GM19099 (cell line): ENCODE results near the gene EBNA1BP2.

ENCODE experiments used
- POLR2A ChIP-seq: IDR thresholded peaks from 3 replicates; pipeline ENCODE4 v1.6.1; 2011; ENCODE audit warnings: low read depth; ENCODE audit not compliant: insufficient read length; ENCODE audit errors: extremely low read depth

EBNA1BP2 gene

DNA sequence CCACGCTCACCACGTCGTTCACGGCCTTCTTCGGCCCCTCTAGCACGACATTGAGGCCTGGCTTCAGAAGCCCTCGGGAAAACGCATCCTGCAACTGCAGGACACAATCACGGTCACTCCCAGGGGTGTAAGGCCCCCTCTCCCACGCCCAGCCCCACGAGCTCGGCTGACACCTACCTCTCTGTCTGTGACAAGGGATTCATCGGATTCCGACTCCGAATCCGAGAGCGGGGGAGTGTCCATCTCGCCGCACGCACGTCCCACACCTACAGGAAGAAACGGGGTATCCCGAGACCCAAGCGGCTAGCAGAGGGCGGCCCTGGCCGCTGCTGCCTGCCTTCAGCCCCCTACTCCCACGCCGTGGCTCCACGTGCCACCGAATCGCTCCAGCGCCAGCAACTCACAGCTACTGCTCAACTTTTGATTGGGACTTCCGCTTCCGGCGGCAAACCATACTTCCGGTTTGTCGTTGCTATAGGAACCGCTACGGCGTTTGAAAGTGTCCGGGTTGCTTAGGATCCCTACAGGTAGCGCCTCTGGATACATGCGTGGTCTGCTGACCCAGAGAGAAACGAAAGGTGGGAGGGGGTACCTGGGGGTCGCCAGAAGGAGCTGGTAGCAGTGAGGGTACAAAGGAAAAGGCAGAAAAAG, at the start of gene EBNA1BP2, which contains the start of gene CFAP57:
TSS of gene EBNA1BP2 (minus strand) at position 415 of the 651 bp plus-strand sequence. CDS start at position 243, 172 bp downstream.
TSS of gene CFAP57 (plus strand) at position 455 of the 651 bp plus-strand sequence. CDS start 424 bp downstream, outside the sequence.
- TF ChIP-seq POLR2A = peak; percentile 79

- no peak for TF ChIP-seq POLR2A
These were observed 49.7 kb upstream of the EBNA1BP2 start for GRCh38 chr1:43221797-43222196.

DNA sequence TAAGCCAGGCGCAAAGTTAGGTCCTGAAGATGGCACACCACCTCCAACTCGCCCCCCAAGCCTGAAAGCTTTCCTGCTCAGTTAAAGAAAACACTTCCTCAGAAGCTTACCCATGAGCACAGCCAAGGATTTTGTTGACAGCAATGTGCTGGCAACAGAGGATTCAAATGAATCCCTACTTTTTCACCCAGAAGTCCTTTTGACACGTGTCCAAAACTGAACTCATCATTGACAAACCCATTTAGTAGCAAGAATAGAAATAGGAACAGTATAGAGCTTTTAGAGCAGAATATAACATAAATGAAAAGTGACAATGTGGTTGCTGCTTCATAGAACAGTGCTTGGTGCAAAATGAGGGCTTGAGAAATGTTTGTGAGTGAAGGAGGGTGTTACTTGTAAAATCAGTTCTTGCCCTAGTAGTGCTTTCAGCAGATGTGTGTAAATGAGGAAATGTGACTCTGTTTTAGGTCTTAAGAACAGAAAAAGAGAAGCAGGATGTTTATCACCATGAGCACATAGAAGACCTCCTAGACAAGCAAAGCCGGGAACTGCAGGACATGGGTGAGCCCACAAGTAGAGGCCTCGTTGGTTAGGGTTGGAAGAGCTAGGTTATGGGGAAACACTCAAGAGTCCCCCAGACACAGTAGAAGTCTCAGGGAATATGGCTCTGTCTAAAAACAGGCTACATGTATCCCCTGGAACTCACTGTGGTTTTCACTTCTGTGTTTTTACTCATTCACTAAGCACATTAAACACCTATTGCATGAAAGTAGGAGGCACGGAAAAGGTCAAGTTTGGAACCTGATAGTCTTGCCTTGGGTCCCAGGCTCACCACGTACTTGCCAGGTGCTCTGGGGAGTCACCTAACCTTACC, 49.1 kb upstream of the EBNA1BP2 start:
- TF ChIP-seq POLR2A = no peak

- TF ChIP-seq POLR2A = no peak
These were observed 45.7 kb upstream of the EBNA1BP2 start for GRCh38 chr1:43217747-43218146.

DNA sequence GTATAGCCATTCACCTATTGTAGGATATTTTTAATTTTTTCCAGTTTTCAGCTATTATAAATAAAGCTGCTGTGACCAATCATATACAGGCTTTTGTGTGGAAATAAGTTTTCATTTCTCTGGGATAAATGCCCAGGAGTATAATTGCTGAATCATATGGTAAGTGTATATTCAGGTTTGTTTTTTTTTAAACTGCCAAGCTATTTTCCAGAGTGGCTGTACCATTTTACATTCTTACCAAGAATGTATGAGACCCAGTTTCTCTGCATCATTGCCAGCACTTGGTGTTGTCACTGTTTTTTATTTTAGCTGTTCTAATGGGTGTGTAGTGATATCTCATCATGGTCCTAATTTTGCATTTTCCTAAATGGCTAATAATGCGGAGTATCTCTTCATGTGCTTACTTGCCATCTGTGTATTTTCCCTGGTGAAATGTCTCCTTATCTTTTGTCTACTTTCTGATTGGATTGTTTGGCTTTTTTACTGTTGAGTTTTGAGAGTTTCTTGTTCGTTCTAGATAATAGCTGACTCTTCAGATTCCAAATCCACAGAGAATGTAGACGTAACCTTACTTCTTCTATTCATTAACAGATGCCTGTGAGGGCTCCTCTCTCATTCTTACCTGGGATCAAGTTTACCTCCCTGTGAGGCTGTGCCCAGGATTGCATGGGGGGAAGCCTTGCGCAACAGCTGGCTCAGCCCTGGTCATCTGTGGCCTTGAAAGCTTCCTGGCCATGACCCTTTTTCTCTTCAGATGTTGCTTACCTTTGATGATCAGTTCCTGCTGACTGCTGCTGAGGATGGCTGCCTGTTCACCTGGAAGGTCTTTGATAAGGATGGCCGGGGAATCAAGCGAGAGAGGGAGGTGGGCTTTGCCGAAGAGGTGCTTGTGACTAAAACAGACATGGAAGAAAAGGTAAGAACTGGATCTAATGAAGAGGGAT, 42.7 kb upstream of the EBNA1BP2 start:
- TF ChIP-seq POLR2A = no peak

DNA sequence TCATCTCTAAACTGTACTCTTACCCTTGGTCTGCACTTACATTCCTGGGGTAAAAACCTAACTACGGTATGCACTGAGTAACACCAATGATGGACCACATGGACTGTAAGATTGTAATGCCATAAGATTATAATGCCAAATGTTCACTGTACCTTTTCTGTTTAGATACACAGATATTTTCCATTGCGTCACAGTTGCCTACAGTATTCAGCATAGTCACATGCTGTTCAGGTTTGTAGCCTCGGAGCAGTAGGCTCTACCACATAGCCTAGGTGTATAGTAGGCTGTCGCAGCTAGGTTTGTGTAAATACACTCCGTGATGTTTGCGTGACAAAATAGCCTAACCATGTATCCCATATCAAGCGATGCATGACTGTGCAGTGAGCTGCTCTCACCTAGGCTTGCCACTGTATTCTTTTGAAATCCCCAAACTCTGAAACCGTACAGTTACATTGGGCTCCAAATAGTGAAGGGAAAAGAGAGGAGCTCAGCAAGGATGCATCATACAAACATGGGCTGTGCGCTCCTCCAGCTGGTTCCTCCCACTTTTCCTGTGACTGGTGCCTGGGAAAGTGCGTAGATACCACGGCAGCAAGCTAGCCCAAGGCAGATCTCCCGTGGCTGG, 35.3 kb upstream of the EBNA1BP2 start:
- no peak for TF ChIP-seq POLR2A

DNA sequence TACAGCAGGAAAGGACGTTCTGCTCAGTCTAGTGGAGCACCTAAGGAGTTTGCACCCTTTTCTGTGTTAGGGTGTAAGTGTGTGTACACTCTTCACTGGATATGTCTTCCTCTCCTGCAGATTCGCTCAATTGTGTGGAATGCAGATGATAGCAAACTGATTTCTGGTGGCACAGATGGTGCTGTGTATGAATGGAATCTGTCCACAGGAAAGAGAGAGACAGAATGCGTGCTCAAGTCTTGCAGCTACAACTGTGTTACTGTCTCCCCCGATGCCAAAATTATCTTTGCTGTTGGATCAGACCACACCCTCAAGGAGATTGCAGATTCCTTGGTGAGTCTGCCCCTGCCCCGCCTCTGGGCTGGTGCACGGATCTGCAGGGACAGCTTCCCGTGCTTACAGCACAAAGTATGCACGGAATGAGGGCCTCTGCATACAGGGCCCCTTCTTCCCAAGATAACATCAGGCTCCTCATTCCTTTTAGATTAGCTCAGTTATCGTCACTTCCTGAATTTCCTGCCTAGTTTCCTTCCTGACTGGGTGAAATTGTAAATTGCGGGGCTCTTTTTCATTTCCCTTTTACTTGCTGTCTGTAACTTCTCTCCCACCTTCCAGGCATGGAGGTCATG, 34.6 kb upstream of the EBNA1BP2 start:
- no peak for TF ChIP-seq POLR2A

DNA sequence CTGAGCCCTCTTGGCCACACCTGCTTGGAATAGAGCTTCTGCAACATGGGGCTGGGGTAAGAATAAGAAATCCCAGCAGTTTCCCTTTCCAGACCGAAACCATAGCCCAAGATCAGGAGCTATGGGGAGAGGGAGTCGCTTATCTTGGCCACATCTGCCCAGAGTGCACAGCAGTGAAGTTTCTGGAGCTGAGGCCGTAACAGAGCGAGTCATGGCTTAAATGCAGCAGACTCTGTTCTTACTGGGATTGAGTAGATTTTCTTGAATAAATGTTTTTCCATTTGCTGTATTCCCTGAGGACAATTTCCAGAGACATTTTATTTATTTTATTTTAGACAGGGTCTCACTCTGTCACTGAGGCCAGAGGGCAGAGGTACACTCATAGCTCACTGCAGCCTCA, 33.6 kb upstream of the EBNA1BP2 start:
- no peak for TF ChIP-seq POLR2A

- TF ChIP-seq POLR2A = no peak
These were observed 32.3 kb upstream of the EBNA1BP2 start for GRCh38 chr1:43204394-43204793.

DNA sequence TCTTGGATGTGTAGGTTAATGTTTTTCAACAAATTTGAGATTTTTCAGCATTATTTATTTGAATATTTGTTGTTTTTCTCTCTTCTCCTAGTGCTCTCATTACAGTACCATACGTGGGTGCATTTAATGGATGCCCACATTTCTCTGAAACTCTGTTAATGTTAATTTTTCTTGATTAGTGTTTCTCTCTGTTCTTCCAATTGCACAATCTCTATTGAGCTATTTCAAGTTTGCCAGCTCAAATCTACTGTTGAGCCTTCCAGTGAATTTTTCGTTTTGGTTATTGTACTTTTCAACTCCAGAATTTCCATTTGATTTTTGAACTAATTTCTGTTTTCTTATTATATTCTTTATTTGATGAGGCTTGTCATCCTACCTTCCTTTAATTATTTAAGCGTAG, 31.8 kb upstream of the EBNA1BP2 start:
- no peak for TF ChIP-seq POLR2A

GRCh38 chr1:43199093-43199726, 27.1 kb upstream of the EBNA1BP2 start:
- no peak for TF ChIP-seq POLR2A

- no peak for TF ChIP-seq POLR2A
These were observed 25.4 kb upstream of the EBNA1BP2 start for GRCh38 chr1:43197343-43198127.

DNA sequence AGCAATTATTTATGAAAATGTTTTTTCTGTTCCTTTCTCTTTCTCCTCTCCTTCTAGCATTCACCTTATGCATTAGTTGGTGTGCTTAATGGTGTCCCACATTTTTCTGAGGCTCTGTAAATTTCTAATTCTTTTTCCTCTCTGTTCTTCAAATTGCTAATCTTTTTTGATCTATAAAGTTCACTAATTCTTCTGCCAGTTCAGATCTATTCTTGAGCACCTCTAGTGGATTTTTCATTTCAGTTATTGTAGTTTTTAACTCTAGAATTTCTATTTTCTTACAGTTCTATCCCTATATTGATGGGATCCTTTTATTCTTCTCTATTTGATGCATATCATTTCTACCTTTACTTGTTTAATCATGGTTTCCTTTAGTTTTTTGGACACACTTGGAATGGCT, 22.4 kb upstream of the EBNA1BP2 start:
- no peak for TF ChIP-seq POLR2A

GRCh38 chr1:43188106-43188505, 16.0 kb upstream of the EBNA1BP2 start:
- TF ChIP-seq POLR2A = no peak
